ENCODE results near the gene AXIN1.

AXIN1 gene

GRCh38 chr16:252366-253337 is 99.9 kb downstream of the AXIN1 start:
- in situ Hi-C loops (cut with MboI; ENCODE audit: low sequenced_read_pairs, unreplicated experiment), result no loop called here
- TF ChIP-seq, protein P1, sequence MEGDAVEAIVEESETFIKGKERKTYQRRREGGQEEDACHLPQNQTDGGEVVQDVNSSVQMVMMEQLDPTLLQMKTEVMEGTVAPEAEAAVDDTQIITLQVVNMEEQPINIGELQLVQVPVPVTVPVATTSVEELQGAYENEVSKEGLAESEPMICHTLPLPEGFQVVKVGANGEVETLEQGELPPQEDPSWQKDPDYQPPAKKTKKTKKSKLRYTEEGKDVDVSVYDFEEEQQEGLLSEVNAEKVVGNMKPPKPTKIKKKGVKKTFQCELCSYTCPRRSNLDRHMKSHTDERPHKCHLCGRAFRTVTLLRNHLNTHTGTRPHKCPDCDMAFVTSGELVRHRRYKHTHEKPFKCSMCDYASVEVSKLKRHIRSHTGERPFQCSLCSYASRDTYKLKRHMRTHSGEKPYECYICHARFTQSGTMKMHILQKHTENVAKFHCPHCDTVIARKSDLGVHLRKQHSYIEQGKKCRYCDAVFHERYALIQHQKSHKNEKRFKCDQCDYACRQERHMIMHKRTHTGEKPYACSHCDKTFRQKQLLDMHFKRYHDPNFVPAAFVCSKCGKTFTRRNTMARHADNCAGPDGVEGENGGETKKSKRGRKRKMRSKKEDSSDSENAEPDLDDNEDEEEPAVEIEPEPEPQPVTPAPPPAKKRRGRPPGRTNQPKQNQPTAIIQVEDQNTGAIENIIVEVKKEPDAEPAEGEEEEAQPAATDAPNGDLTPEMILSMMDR (IDR thresholded peaks at IDR 0.05; ENCODE audit: borderline replicate concordance, control extremely low read depth, extremely low read depth, insufficient read depth, missing control alignments), result no peak
- DNase-seq (ENCODE audit: low spot score), result peak; percentile 82

DNA sequence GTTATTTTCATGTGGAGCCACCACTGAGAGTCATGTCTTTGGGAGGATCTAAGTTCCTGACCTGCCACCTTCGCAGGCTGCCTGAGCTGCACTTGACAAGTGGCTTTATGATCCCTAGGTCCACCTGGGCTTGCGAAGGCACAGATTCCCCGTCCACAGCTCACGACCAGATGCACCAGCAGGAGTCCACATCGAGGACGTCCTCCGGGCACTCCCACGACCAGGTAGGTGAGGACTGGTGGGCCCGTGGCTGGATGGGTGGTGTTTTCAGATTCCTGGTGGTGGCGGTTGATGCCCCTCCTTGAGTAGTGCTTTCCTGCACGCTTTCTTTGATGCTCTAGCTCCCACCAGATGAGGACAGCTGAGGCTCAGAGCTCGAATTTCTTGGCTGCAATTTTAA is 103.1 kb downstream of the AXIN1 start:
- in situ Hi-C loops (cut with MboI; ENCODE audit: low sequenced_read_pairs, unreplicated experiment), result no loop called here
- TF ChIP-seq, protein P1 (IDR thresholded peaks at IDR 0.05; ENCODE audit: borderline replicate concordance, control extremely low read depth, extremely low read depth, insufficient read depth, missing control alignments), result no peak
- DNase-seq (ENCODE audit: low spot score), result no peak

- DNase-seq (ENCODE audit: low spot score), result no peak
- TF ChIP-seq, protein P1 (IDR thresholded peaks at IDR 0.05; ENCODE audit: borderline replicate concordance, control extremely low read depth, extremely low read depth, insufficient read depth, missing control alignments), result no peak
- in situ Hi-C loops (cut with MboI; ENCODE audit: low sequenced_read_pairs, unreplicated experiment), result no loop called here
Observed at GRCh38 chr16:247027-247426, 105.5 kb downstream of the AXIN1 start.

DNA sequence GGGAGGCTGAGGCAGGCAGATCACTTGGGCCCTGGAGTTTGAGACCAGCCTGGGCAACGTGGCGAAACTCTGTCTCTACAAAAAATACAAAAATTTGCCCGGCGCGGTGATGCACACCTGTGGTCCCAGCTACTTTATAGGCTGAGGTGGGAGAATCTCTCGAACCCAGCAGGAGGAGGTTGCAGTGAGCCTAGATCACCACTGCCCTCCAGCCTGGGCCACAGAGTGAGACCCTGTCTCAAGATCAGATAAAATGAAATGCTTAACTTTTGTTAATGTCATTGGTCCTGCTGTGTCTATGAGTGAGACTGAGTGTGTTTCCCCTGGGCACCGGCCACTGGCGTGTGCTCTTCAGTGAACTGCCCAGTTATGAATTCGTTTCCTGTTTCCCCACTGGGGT is 107.4 kb downstream of the AXIN1 start:
- TF ChIP-seq, protein P1 (IDR thresholded peaks at IDR 0.05; ENCODE audit: borderline replicate concordance, control extremely low read depth, extremely low read depth, insufficient read depth, missing control alignments), result no peak
- DNase-seq (ENCODE audit: low spot score), result no peak
- in situ Hi-C loops (cut with MboI; ENCODE audit: low sequenced_read_pairs, unreplicated experiment), result no loop called here

DNA sequence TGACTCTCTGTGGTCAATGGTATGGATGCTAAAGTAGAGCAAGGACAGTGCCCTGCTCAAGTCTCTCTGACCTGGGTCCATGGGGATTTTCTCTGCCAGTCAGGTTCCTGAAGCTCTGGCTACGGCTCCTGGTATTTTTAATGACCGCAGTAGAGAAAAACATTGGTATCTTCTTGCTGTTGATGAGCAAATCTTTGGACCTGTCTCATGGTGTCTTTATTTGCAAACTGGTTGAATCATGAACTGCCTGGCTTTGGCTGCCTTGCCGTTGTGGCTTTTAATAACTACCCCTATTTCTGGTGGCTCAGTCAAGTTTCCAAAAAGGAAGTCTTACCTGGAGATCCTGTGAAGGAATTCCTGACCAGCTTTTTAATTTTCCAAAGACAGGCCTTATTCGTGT is 109.2 kb downstream of the AXIN1 start:
- TF ChIP-seq, protein P1 (IDR thresholded peaks at IDR 0.05; ENCODE audit: borderline replicate concordance, control extremely low read depth, extremely low read depth, insufficient read depth, missing control alignments), result no peak
- in situ Hi-C loops (cut with MboI; ENCODE audit: low sequenced_read_pairs, unreplicated experiment), result no loop called here

DNA sequence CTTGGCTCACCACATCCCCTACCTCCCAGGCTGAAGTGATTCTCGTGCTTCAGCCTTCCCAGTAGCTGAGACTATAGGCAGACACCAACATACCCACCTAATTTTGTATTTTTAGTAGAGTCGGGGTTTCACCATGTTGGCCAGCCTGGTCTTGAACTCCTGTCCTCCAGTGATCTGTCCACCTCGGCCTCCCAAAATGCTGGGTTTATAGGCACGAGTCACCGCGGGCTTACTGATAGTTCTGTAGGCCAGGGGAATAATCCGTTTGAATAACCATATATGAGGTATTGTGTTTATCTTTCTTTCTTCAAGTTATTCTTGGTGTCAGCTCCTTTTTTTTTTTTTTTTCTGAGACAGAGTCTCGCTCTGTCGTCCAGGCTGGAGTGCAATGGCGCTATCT is 110.2 kb downstream of the AXIN1 start:
- in situ Hi-C loops (cut with MboI; ENCODE audit: low sequenced_read_pairs, unreplicated experiment), result no loop called here
- TF ChIP-seq, protein P1 (IDR thresholded peaks at IDR 0.05; ENCODE audit: borderline replicate concordance, control extremely low read depth, extremely low read depth, insufficient read depth, missing control alignments), result no peak
- DNase-seq (ENCODE audit: low spot score), result no peak

More for the DNA sequence above, 109.2 kb downstream of the AXIN1 start:
- DNase-seq (ENCODE audit: low spot score), result no peak

All from GM13976 (cell line).